Mesothelial cell of epicardium (in vitro differentiated cells): ENCODE data around the gene TBC1D8. TPM values are rescaled to one million over a fixed set of nuclear protein-coding genes. Genes with fewer than 3 reads are reported as not detected.

ENCODE experiments used
- DNase-seq, 2 experiments: peaks; one replicate each; pipeline ENCODE4 v3.0.0; 2021; ENCODE audit warnings: low spot score in 2 of 2; ENCODE audit not compliant: unreplicated experiment in 2 of 2
- H3K27ac Mint-ChIP-seq: 2 replicates; pipeline ENCODE4 v1.8.0; 2021; ENCODE audit warnings: mixed read lengths
- H3K27me3 Mint-ChIP-seq: 2 replicates; pipeline ENCODE4 v1.8.0; 2021; ENCODE audit warnings: low read depth, mixed read lengths
- H3K36me3 Mint-ChIP-seq: 2 replicates; pipeline ENCODE4 v1.8.0; 2021; ENCODE audit warnings: mixed read lengths
- H3K4me1 Mint-ChIP-seq: 2 replicates; pipeline ENCODE4 v1.8.0; 2021; ENCODE audit warnings: mixed read lengths
- H3K4me3 Mint-ChIP-seq: 2 replicates; pipeline ENCODE4 v1.8.0; 2021; ENCODE audit warnings: mild to moderate bottlenecking, moderate library complexity, mixed read lengths
- H3K9me3 Mint-ChIP-seq: 2 replicates; pipeline ENCODE4 v1.8.0; 2021; ENCODE audit warnings: mixed read lengths
- CTCF ChIP-seq: fragments of 200-600 bp; sonication (generic); IDR thresholded peaks from one replicate; pipeline ENCODE4 v1.5.0; 2021; ENCODE audit warnings: antibody characterized with exemption; ENCODE audit not compliant: unreplicated experiment
- total RNA-seq: library from RNA; stranded (reverse); gene quantifications from 3 replicates; pipeline ENCODE4 v1.2.1, GENCODE V29; 2021

Gene TBC1D8
- total RNA-seq, 1 donor from 2014 or later = 12.7 TPM

- Mint-ChIP-seq H3K27ac (no peak overlapping the region), H3K4me1 (no peaks in the 10 kb centered on the region), H3K9me3 (peaks cover 28% of the 10 kb centered on the region), H3K4me3 (no peak overlapping the region), H3K27me3 (no peaks in the 10 kb centered on the region), H3K36me3 (peaks cover 9% of the 10 kb centered on the region)
- TF ChIP-seq CTCF = no peak
- no peak for DNase-seq
Measured at GRCh38 chr2:101094351-101094750, 56.8 kb downstream of the TBC1D8 start.

GRCh38 chr2:101089942-101090799 is 61.0 kb downstream of the TBC1D8 start:
- DNase-seq = no peak
- TF ChIP-seq CTCF = no peak
- peaks cover 2% of the 10 kb centered on the region for H3K36me3 Mint-ChIP-seq
- H3K9me3 Mint-ChIP-seq = peaks cover 10% of the 10 kb centered on the region
- no peak overlapping the region for H3K4me3 Mint-ChIP-seq
- H3K27me3 Mint-ChIP-seq = no peaks in the 10 kb centered on the region
- H3K27ac Mint-ChIP-seq = no peak overlapping the region
- H3K4me1 Mint-ChIP-seq = no peaks in the 10 kb centered on the region

GRCh38 chr2:101089419-101089818 is 61.8 kb downstream of the TBC1D8 start:
- peaks cover 2% of the 10 kb centered on the region for H3K36me3 Mint-ChIP-seq
- H3K27ac Mint-ChIP-seq = no peak overlapping the region
- H3K9me3 Mint-ChIP-seq = peaks cover 4% of the 10 kb centered on the region
- TF ChIP-seq CTCF = no peak
- H3K4me1 Mint-ChIP-seq = no peaks in the 10 kb centered on the region
- no peak for DNase-seq
- no peak overlapping the region for H3K4me3 Mint-ChIP-seq
- H3K27me3 Mint-ChIP-seq = no peaks in the 10 kb centered on the region

GRCh38 chr2:101087638-101088037 is 63.5 kb downstream of the TBC1D8 start:
- no peak overlapping the region for H3K4me3 Mint-ChIP-seq
- no peaks in the 10 kb centered on the region for H3K27me3 Mint-ChIP-seq
- no peaks in the 10 kb centered on the region for H3K4me1 Mint-ChIP-seq
- peaks cover 2% of the 10 kb centered on the region for H3K36me3 Mint-ChIP-seq
- no peak for TF ChIP-seq CTCF
- H3K27ac Mint-ChIP-seq = no peak overlapping the region
- no peak for DNase-seq
- H3K9me3 Mint-ChIP-seq = no peaks in the 10 kb centered on the region

GRCh38 chr2:101083613-101084012 is 67.6 kb downstream of the TBC1D8 start:
- Mint-ChIP-seq H3K27me3 (no peaks in the 10 kb centered on the region), H3K4me3 (no peak overlapping the region), H3K36me3 (peaks cover 4% of the 10 kb centered on the region), H3K27ac (no peak overlapping the region), H3K9me3 (no peaks in the 10 kb centered on the region), H3K4me1 (no peaks in the 10 kb centered on the region)
- no peak for TF ChIP-seq CTCF
- no peak for DNase-seq
